Epithelial cell of proximal tubule (primary cell): Measurements from ENCODE around the gene ARX. TPM values are rescaled to one million over a fixed set of nuclear protein-coding genes. Genes with fewer than 3 reads are reported as not detected.

ENCODE experiments used
- DNase-seq: peaks from one replicate; pipeline ENCODE4 v3.0.0-alpha.2; 2011; ENCODE audit warnings: low read depth
- H3K4me3 ChIP-seq: 2 replicates; pipeline ENCODE4 v1.5.1; 2011; ENCODE audit warnings: low read depth, mild to moderate bottlenecking, low read length
- total RNA-seq: library from RNA; depleted of rRNA; stranded (reverse); fragments of >200 nt; gene quantifications from 2 replicates; pipeline ENCODE4 v1.2.3, GENCODE V29; 2015
- TF ChIP-seq, protein P1 (sequence below): conservative IDR thresholded peaks from 2 replicates; pipeline ENCODE4 v1.5.1; 2012; ENCODE audit warnings: low read depth, mild to moderate bottlenecking, low read length

The ARX gene
- total RNA-seq, 1 donor from 2014 or later, result not detected

GRCh38 chrX:24963823-24964222 lies 51.9 kb downstream of the ARX start:
- no peak overlapping the region for H3K4me3 ChIP-seq
- DNase-seq, result no peak
- TF ChIP-seq, protein P1, sequence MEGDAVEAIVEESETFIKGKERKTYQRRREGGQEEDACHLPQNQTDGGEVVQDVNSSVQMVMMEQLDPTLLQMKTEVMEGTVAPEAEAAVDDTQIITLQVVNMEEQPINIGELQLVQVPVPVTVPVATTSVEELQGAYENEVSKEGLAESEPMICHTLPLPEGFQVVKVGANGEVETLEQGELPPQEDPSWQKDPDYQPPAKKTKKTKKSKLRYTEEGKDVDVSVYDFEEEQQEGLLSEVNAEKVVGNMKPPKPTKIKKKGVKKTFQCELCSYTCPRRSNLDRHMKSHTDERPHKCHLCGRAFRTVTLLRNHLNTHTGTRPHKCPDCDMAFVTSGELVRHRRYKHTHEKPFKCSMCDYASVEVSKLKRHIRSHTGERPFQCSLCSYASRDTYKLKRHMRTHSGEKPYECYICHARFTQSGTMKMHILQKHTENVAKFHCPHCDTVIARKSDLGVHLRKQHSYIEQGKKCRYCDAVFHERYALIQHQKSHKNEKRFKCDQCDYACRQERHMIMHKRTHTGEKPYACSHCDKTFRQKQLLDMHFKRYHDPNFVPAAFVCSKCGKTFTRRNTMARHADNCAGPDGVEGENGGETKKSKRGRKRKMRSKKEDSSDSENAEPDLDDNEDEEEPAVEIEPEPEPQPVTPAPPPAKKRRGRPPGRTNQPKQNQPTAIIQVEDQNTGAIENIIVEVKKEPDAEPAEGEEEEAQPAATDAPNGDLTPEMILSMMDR, result no peak

GRCh38 chrX:24961809-24962208 lies 54.0 kb downstream of the ARX start:
- TF ChIP-seq, protein P1, result no peak
- no peak for DNase-seq
- no peak overlapping the region for H3K4me3 ChIP-seq

DNA sequence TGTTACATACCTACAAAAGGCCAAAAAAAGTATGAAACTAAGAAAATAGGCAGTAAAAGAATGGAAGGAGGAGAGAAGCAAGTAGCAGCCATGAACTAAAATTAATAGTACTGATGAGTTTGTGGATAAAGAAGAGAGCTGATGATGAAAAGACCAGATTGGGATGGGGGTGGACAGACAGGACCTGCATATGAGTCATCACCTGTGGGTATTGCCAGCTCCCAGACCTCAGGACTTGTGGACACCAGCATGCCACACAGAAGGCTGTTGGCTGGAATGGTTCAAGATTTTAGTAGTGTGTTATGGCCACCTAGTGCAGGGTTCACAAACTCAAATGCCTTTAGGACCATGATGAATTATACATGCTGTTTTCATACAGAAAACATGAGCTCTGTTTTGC lies 58.9 kb downstream of the ARX start:
- H3K4me3 ChIP-seq, result no peak overlapping the region
- DNase-seq, result no peak
- TF ChIP-seq, protein P1, result no peak

GRCh38 chrX:24955372-24955930 lies 60.3 kb downstream of the ARX start:
- no peak for DNase-seq
- H3K4me3 ChIP-seq, result no peak overlapping the region
- TF ChIP-seq, protein P1, result no peak

DNA sequence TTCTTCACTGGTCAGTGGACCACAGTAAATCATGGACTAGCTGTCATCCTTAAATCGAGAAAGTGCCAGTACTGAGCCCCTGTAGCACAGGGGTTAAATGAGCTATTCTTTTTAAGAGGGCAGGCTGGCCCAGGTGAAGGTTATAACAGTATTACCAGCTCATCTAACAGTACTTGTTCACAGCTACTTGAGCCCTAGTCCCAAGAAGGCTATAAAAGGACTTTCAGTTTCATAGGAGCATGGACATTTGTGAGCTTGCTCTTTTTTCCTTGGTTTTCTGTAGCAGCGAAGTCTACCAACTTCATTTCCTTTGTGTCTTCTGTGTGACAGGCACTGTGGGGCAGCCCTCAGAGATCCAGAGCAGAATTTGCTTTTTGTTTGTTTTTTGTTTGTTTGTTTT lies 61.0 kb downstream of the ARX start:
- no peak for DNase-seq
- no peak overlapping the region for H3K4me3 ChIP-seq
- TF ChIP-seq, protein P1, result no peak
